ENCODE results near the gene CTXND1.

- no peak for TF ChIP-seq POLR2A (IDR thresholded peaks at IDR 0.05)
- TF ChIP-seq CTCF (IDR thresholded peaks at IDR 0.05): no peak
Measured at GRCh38 chr15:80186597-80186996, 65.4 kb downstream of the CTXND1 start.
